Fibroblast of lung (primary cell): Measurements from ENCODE around the gene ATP9B. TPM values are rescaled to one million over a fixed set of nuclear protein-coding genes. Genes with fewer than 3 reads are reported as not detected.

ENCODE experiments used
- DNase-seq, 2 donors: peaks; one replicate each; pipeline versions ENCODE4 v3.0.0 to v3.0.0-alpha.2; 2010; ENCODE audit warnings: low read depth in 2 of 2
- H2AFZ ChIP-seq: 2 replicates; pipeline ENCODE4 v1.5.1; 2012; ENCODE audit warnings: low read length, control low read depth, inconsistent platforms
- H3K27ac ChIP-seq: 2 replicates; pipeline ENCODE4 v1.5.1; 2011; ENCODE audit warnings: low read length, control low read depth; ENCODE audit not compliant: insufficient read depth
- H3K27me3 ChIP-seq: 2 replicates; pipeline ENCODE4 v1.5.1; 2011; ENCODE audit warnings: mild to moderate bottlenecking, low read length; ENCODE audit not compliant: control insufficient read depth, insufficient read depth
- H3K36me3 ChIP-seq: 2 replicates; pipeline ENCODE4 v1.5.1; 2011; ENCODE audit warnings: low read length; ENCODE audit not compliant: control insufficient read depth, insufficient read depth
- H3K4me1 ChIP-seq: 2 replicates; pipeline ENCODE4 v1.5.1; 2011; ENCODE audit warnings: low read length; ENCODE audit not compliant: control insufficient read depth, insufficient read depth; ENCODE audit errors: extremely low read depth
- H3K4me2 ChIP-seq: 2 replicates; pipeline ENCODE4 v1.5.1; 2011; ENCODE audit warnings: low read length, control low read depth; ENCODE audit not compliant: insufficient read depth; ENCODE audit errors: extremely low read depth
- H3K4me3 ChIP-seq, 4 experiments: fragments of 200-600 bp in 1 of 4; sonication (generic) in 1 of 4; replicated peaks in 1 of 4; 2 replicates each; pipeline ENCODE4 v1.5.1; 2011 to 2016; ENCODE audit warnings: low read length in 4 of 4, low read depth in 3 of 4, mild to moderate bottlenecking in 3 of 4, control low read depth in 2 of 4, inconsistent platforms in 1 of 4, mixed read lengths in 1 of 4; ENCODE audit not compliant: insufficient read depth in 1 of 4; ENCODE audit errors: control extremely low read depth in 1 of 4
- H3K79me2 ChIP-seq: 2 replicates; pipeline ENCODE4 v1.5.1; 2012; ENCODE audit warnings: mild to moderate bottlenecking, low read length, inconsistent platforms; ENCODE audit not compliant: control insufficient read depth, insufficient read depth
- H3K9ac ChIP-seq: 2 replicates; pipeline ENCODE4 v1.5.1; 2011; ENCODE audit warnings: mild to moderate bottlenecking, low read length, control low read depth; ENCODE audit not compliant: insufficient read depth
- H3K9me3 ChIP-seq: 2 replicates; pipeline ENCODE4 v1.5.1; 2012; ENCODE audit warnings: low read depth, low read length; ENCODE audit not compliant: control insufficient read depth, insufficient read depth
- H4K20me1 ChIP-seq: 2 replicates; pipeline ENCODE4 v1.5.1; 2011; ENCODE audit warnings: low read length; ENCODE audit not compliant: control insufficient read depth, insufficient read depth; ENCODE audit errors: extremely low read depth
- EZH2 ChIP-seq: IDR thresholded peaks from 2 replicates; pipeline ENCODE4 v1.5.1; 2012; ENCODE audit warnings: low read length, control low read depth, mild to moderate bottlenecking; ENCODE audit errors: missing control alignments
- polyA plus RNA-seq, 2 donors: library from polyadenylated mRNA; depleted of rRNA in 1 of 2; stranded (reverse) in 1 of 2; unstranded in 1 of 2; fragments of >200 nt; gene quantifications; 2 replicates each; pipeline ENCODE4 v1.2.1, GENCODE V29; 2011 to 2012; ENCODE audit warnings: missing spikeins in 1 of 2
- total RNA-seq: library from RNA; depleted of rRNA; stranded (reverse); fragments of >200 nt; gene quantifications from 2 replicates; pipeline ENCODE4 v1.2.1, GENCODE V29; 2014
- TF ChIP-seq, protein P1 (sequence below), 2 donors: IDR thresholded peaks in 1 of 2; conservative IDR thresholded peaks in 1 of 2; 1 replicate in 1 of 2; 2 replicates in 1 of 2; pipeline ENCODE4 v1.5.1; 2011 to 2012; ENCODE audit warnings: low read length in 2 of 2, control low read depth in 1 of 2, inconsistent platforms in 1 of 2, low read depth in 1 of 2, mild to moderate bottlenecking in 1 of 2

Gene ATP9B
- total and polyA plus RNA-seq, 2 donors (not counting 1 experiment from before 2014, with no cell fraction given), result 11.2 to 27.7 TPM

DNA sequence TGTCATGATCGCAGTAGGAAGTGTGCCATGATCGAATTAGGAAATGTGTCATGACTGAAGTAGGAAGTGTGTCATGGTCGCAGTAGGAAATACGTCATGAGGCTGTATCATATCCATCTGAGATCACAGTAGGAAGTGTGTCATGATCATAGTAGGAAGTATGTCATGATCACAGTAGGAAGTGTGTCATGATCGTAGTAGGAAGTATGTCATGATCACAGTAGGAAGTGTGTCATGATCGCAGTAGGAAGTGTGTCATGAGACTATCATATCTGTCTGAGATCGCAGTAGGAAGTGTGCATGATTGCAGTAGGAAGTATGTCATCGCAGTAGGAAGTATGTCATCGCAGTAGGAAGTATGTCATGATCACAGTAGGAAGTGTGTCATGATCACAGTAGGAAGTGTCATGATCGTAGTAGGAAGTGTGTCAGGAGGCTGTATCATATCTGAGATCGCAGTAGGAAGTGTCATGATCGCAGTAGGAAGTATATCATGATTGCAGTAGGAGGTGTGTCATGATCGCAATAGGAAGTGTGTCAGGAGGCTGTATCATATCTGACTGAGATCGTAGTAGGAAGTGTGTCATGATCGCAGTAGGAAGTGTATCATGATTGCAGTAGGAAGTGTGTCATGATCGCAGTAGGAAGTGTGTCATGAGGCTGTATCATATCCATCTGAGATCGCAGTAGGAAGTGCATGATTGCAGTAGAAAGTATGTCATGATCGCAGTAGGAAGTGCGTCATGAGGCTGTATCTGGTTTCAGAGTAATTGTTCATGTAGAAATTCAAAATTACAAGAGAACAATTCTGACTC, 270.1 kb downstream of the ATP9B start:
- no peak for DNase-seq
- Histone ChIP-seq H3K27ac (no peak overlapping the region), H3K36me3 (peaks cover 1% of the 10 kb centered on the region), H3K9me3 (no peaks in the 10 kb centered on the region), H3K79me2 (no peaks in the 10 kb centered on the region), H3K4me2 (no peak overlapping the region), H3K27me3 (no peaks in the 10 kb centered on the region), H3K9ac (no peak overlapping the region), H3K4me1 (no peaks in the 10 kb centered on the region), H4K20me1 (no peaks in the 10 kb centered on the region), H3K4me3 (no peak overlapping the region), H2AFZ (no peak overlapping the region)
- TF ChIP-seq, protein P1, sequence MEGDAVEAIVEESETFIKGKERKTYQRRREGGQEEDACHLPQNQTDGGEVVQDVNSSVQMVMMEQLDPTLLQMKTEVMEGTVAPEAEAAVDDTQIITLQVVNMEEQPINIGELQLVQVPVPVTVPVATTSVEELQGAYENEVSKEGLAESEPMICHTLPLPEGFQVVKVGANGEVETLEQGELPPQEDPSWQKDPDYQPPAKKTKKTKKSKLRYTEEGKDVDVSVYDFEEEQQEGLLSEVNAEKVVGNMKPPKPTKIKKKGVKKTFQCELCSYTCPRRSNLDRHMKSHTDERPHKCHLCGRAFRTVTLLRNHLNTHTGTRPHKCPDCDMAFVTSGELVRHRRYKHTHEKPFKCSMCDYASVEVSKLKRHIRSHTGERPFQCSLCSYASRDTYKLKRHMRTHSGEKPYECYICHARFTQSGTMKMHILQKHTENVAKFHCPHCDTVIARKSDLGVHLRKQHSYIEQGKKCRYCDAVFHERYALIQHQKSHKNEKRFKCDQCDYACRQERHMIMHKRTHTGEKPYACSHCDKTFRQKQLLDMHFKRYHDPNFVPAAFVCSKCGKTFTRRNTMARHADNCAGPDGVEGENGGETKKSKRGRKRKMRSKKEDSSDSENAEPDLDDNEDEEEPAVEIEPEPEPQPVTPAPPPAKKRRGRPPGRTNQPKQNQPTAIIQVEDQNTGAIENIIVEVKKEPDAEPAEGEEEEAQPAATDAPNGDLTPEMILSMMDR (conservative IDR thresholded peaks at IDR 0.05 in 1 of 2, IDR thresholded peaks at IDR 0.05 in 1 of 2; ENCODE audit: low read depth in 1 of 2, low read length in 2 of 2), result no peak
- no peak for TF ChIP-seq EZH2

GRCh38 chr18:79343567-79344207, 274.5 kb downstream of the ATP9B start:
- no peak for DNase-seq
- TF ChIP-seq, protein P1 (conservative IDR thresholded peaks at IDR 0.05 in 1 of 2, IDR thresholded peaks at IDR 0.05 in 1 of 2; ENCODE audit: low read depth in 1 of 2, low read length in 2 of 2), result no peak
- TF ChIP-seq EZH2, result no peak
- peaks cover 13% of the 10 kb centered on the region for H3K36me3 ChIP-seq
- no peaks in the 10 kb centered on the region for H3K79me2 ChIP-seq
- H3K9me3 ChIP-seq, result no peaks in the 10 kb centered on the region
- H3K9ac ChIP-seq, result no peak overlapping the region
- H3K27ac ChIP-seq, result no peak overlapping the region
- H3K4me3 ChIP-seq, result no peak overlapping the region
- no peaks in the 10 kb centered on the region for H3K4me1 ChIP-seq
- H4K20me1 ChIP-seq, result no peaks in the 10 kb centered on the region
- no peaks in the 10 kb centered on the region for H3K27me3 ChIP-seq
- H3K4me2 ChIP-seq, result no peak overlapping the region
- H2AFZ ChIP-seq, result no peak overlapping the region

DNA sequence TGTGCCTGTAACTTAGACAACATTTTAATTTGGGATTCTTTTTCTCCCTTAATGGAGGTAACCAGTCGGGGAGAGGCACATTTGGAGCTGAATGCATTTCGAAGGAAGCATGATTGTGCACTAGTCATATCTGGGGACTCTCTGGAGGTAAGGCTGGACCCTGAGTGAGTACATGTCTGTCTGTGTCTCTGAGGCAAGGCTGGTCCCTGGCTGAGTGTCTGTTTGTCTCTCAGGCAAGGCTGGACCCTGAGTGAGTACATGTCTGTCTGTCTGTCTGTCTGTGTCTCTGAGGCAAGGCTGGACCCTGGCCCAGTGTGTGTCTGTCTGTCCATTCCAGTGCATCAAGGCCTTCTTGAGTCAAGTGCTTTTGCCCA, 275.0 kb downstream of the ATP9B start:
- DNase-seq, result no peak
- Histone ChIP-seq H3K27ac (no peak overlapping the region), H3K4me3 (no peak overlapping the region), H4K20me1 (no peaks in the 10 kb centered on the region), H3K9ac (no peak overlapping the region), H3K27me3 (no peaks in the 10 kb centered on the region), H3K4me2 (no peak overlapping the region), H3K36me3 (peaks cover 13% of the 10 kb centered on the region), H2AFZ (no peak overlapping the region), H3K79me2 (no peaks in the 10 kb centered on the region), H3K9me3 (no peaks in the 10 kb centered on the region), H3K4me1 (no peaks in the 10 kb centered on the region)
- TF ChIP-seq, protein P1 (conservative IDR thresholded peaks at IDR 0.05 in 1 of 2, IDR thresholded peaks at IDR 0.05 in 1 of 2; ENCODE audit: low read depth in 1 of 2, low read length in 2 of 2), result no peak
- no peak for TF ChIP-seq EZH2
